GM10266 (cell line): Measurements from ENCODE around the gene FH.

Experiments
- DNase-seq: peaks from one replicate; pipeline ENCODE4 v3.0.0; 2012; ENCODE audit errors: extremely low spot score
- TF ChIP-seq, protein P1 (sequence below): IDR thresholded peaks from 2 replicates; pipeline ENCODE4 v1.5.1; 2012; ENCODE audit warnings: mild to moderate bottlenecking, low read depth; ENCODE audit not compliant: control insufficient read depth, insufficient read depth; ENCODE audit errors: missing control alignments

The FH gene

GRCh38 chr1:241536304-241536703 lies 16.7 kb upstream of the FH start:
- TF ChIP-seq, protein P1, sequence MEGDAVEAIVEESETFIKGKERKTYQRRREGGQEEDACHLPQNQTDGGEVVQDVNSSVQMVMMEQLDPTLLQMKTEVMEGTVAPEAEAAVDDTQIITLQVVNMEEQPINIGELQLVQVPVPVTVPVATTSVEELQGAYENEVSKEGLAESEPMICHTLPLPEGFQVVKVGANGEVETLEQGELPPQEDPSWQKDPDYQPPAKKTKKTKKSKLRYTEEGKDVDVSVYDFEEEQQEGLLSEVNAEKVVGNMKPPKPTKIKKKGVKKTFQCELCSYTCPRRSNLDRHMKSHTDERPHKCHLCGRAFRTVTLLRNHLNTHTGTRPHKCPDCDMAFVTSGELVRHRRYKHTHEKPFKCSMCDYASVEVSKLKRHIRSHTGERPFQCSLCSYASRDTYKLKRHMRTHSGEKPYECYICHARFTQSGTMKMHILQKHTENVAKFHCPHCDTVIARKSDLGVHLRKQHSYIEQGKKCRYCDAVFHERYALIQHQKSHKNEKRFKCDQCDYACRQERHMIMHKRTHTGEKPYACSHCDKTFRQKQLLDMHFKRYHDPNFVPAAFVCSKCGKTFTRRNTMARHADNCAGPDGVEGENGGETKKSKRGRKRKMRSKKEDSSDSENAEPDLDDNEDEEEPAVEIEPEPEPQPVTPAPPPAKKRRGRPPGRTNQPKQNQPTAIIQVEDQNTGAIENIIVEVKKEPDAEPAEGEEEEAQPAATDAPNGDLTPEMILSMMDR, result no peak

DNA sequence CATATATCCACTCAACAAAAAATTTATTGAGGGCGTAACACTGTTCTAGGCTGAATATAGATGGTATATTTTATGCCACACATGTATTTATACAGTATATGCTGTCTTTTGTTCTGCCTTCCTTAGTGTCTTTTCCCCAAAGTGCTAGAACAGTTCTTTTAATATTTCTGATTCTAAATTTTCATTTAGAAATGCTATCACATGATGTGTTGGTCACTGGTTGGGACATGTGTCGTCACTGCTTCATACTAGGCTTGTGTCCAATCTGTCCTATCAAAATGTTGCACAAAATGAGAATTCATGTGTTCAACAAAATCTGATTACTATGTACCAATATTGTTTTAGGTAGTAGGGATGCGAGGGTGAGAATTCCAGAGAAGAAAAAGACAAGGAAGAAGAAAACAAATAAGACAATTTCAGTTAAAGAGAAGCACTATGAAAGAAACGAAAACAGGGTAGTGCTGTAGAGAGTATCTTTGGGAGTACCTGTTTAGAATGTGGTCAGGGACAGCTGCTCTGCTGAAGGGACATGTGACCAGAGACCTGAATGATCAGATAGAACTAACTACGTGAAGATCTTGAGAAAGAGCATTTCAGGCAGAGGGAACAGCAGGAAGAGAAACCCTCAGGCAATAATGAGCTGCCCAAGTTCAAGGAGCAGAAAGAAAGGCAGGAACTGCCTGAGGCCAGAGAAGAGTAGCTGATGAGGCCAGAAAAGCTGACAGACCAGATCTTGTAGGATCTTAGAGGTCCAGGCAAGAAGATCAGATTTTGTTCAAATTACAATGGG lies 14.0 kb upstream of the FH start:
- TF ChIP-seq, protein P1, result no peak
- no peak for DNase-seq

More at GRCh38 chr1:241536304-241536703, 16.7 kb upstream of the FH start:
- no peak for DNase-seq

DNA sequence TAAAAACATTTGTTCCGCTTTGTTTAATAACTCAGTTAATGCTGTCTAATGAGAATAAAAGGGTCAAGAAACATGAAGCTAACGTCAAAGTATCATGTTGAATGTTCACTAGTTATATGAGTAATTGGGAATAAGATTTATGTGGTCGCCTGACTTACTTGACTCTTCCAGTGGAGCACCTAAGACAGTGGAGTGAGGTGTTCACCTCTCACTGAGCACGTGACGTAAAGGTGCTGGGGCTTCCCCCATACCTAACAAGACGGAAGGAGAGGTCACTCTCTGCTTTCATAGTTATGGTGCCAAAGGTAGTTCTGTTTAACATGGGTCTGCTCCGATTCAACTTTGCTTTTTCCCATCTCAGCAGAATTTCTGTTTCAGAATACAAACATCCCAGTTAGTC lies 13.3 kb upstream of the FH start:
- TF ChIP-seq, protein P1, result no peak
- DNase-seq, result peak; percentile 14

DNA sequence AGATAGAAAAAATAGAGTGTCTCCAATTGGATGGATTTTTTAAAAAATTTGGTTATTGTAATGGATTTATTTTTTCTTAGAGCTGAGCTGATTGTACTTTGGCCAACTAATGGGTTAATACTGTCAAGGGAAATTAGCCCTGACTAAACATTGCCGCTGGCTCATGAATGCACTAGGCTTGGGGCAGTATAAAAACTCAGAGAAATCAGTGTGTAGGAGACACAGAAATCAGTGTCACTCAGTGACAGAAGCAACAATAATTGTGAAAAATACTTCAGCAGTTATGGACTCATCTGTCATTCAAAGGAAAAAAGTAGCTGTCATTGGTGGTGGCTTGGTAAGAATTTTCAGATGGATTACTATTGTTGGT lies 12.6 kb upstream of the FH start, which contains the start of gene KMO:
TSS of gene KMO (plus strand) at position 217 of the 370 bp plus-strand sequence. CDS start at position 284, 67 bp downstream.
- no peak for DNase-seq
- TF ChIP-seq, protein P1, result no peak

GRCh38 chr1:241531195-241532161 lies 11.9 kb upstream of the FH start:
- DNase-seq, result peak; percentile 22
- TF ChIP-seq, protein P1, result peak; percentile 46

DNA sequence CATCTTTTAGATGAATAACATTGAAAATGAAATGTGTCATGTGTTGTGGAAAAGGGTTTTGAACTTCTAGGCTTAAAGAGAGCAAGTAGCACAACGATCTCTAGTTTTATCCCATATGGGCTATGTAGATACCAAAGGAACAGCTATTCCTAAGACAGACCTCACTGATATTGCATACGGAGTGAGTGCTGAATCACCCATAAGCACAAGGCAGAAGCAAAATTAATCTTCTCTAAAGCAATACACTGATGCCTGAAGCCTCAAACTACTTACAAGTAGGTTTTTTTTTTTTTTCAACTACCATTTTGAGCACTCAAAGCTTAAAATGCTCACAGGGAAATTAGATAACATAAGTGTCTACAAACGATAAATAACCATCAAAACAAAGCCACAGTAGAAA lies 7.6 kb upstream of the FH start:
- TF ChIP-seq, protein P1, result no peak
- no peak for DNase-seq
